ENCODE results near the gene RAF1. TPM values are rescaled to one million over a fixed set of nuclear protein-coding genes. Genes with fewer than 3 reads are reported as not detected.
A peak's percentile ranks its signal among the peaks of the same experiment; 100 is the strongest.

Gene RAF1
- total and polyA plus RNA-seq, 9 of the 15 experiments (the other 6 are each of a cell fraction or from before 2014, with no cell fraction given), result 28.0 to 183 (median 85.6) TPM

GRCh38 chr3:12556690-12557472, 107.0 kb downstream of the RAF1 start, which contains the start of gene MKRN2 (continued):
- TF ChIP-seq, protein P1, sequence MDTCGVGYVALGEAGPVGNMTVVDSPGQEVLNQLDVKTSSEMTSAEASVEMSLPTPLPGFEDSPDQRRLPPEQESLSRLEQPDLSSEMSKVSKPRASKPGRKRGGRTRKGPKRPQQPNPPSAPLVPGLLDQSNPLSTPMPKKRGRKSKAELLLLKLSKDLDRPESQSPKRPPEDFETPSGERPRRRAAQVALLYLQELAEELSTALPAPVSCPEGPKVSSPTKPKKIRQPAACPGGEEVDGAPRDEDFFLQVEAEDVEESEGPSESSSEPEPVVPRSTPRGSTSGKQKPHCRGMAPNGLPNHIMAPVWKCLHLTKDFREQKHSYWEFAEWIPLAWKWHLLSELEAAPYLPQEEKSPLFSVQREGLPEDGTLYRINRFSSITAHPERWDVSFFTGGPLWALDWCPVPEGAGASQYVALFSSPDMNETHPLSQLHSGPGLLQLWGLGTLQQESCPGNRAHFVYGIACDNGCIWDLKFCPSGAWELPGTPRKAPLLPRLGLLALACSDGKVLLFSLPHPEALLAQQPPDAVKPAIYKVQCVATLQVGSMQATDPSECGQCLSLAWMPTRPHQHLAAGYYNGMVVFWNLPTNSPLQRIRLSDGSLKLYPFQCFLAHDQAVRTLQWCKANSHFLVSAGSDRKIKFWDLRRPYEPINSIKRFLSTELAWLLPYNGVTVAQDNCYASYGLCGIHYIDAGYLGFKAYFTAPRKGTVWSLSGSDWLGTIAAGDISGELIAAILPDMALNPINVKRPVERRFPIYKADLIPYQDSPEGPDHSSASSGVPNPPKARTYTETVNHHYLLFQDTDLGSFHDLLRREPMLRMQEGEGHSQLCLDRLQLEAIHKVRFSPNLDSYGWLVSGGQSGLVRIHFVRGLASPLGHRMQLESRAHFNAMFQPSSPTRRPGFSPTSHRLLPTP (IDR thresholded peaks at IDR 0.05; ENCODE audit: borderline replicate concordance, extremely low read depth, insufficient read length), result peak; percentile 3
- TF ChIP-seq SRSF9 (IDR thresholded peaks at IDR 0.05; ENCODE audit: borderline replicate concordance, low read depth, low read length), result no peak
- no peak; the same call in 1 of the 2 replicates for TF ChIP-seq TGIF2 (CRISPR knock-in tag; IDR thresholded peaks at IDR 0.05)
- no peak; the same call in 1 of the 2 replicates for TF ChIP-seq NR2C2 (CRISPR knock-in tag; IDR thresholded peaks at IDR 0.05)
- TF ChIP-seq NR2C2 (tag; IDR thresholded peaks at IDR 0.05), result peak; percentile 59; the same call in 1 of the 2 replicates
- peak; percentile 92 for TF ChIP-seq ATF7 (IDR thresholded peaks at IDR 0.05)
- TF ChIP-seq EHMT2 (IDR thresholded peaks at IDR 0.05), result 0 out of 2 replicates have a peak, but pooled peaks have one; percentile 9
- TF ChIP-seq HEY1 (CRISPR knock-in tag; IDR thresholded peaks at IDR 0.05; ENCODE audit: borderline replicate concordance), result no peak

Measured in K562 (cell line).